ENCODE results near the gene STXBP1. TPM values are rescaled to one million over a fixed set of nuclear protein-coding genes. Genes with fewer than 3 reads are reported as not detected.

Gene STXBP1
- total and polyA plus RNA-seq, 2 of the 4 experiments (the other 2 are of a cell fraction): 15.8 to 22.6 TPM

GRCh38 chr9:127692071-127692470, 80.0 kb downstream of the STXBP1 start:
- Histone ChIP-seq H2BK5ac (ENCODE audit: low read depth, low read length, poor library complexity, severe bottlenecking) (no peak overlapping the region), H3K9ac (ENCODE audit: low read depth, low read length) (no peak overlapping the region), H2BK20ac (ENCODE audit: low read depth, low read length) (no peak overlapping the region), H4K5ac (ENCODE audit: low read depth, low read length) (no peak overlapping the region), H3K14ac (replicated peaks; ENCODE audit: low read depth, low read length) (no peak overlapping the region), H3K27me3 (ENCODE audit: control insufficient read depth, insufficient read depth, low read length) (no peaks in the 10 kb centered on the region), H3K9me3 (ENCODE audit: control insufficient read depth, insufficient read depth, low read length) (no peaks in the 10 kb centered on the region), H3K4me3 (ENCODE audit: insufficient read depth, low read depth, low read length) (no peak overlapping the region), H3K27ac (ENCODE audit: insufficient read depth, low read length) (no peak overlapping the region), H4K20me1 (ENCODE audit: insufficient read depth, low read length) (no peaks in the 10 kb centered on the region), H4K8ac (ENCODE audit: low read depth in 2 of 2, low read length in 2 of 2) (no peak overlapping the region), H3K4ac (ENCODE audit: low read depth, low read length) (no peak overlapping the region), H3K4me1 (ENCODE audit: control insufficient read depth, insufficient read depth, low read length) (no peaks in the 10 kb centered on the region), H2AK9ac (replicated peaks; ENCODE audit: low read depth, low read length, poor library complexity) (no peak overlapping the region), H3K23ac (ENCODE audit: low read depth, low read length) (no peak overlapping the region), H2AFZ (replicated peaks; ENCODE audit: low read length, poor library complexity) (no peak overlapping the region), H2BK15ac (ENCODE audit: low read depth, low read length) (no peak overlapping the region), H2BK120ac (ENCODE audit: low read depth, low read length) (no peak overlapping the region), H3K36me3 (ENCODE audit: control insufficient read depth, insufficient read depth, low read length) (peaks cover 33% of the 10 kb centered on the region), H3K9me1 (ENCODE audit: insufficient read depth, low read length) (peaks cover 6% of the 10 kb centered on the region; the same call in 1 of the 2 replicates), H3K56ac (ENCODE audit: extremely low read depth, insufficient read depth, low read length) (no peak overlapping the region), H4K91ac (ENCODE audit: insufficient read depth, low read depth, low read length) (no peak overlapping the region), H3K79me1 (ENCODE audit: low read depth in 1 of 2, low read length in 2 of 2) (no peaks in the 10 kb centered on the region), H3K18ac (ENCODE audit: low read depth, low read length) (no peak overlapping the region), H2AK5ac (ENCODE audit: low read depth, low read length) (no peak overlapping the region), H3K4me2 (ENCODE audit: low read depth, low read length) (no peak overlapping the region)
- ChIA-PET POLR2A (ENCODE audit: unreplicated experiment) (no interaction called here), CTCF (no interaction called here)
- in situ Hi-C loops (cut with MboI; ENCODE audit: low sequenced_read_pairs): no loop called here
- dilution Hi-C loops (cut with HindIII; ENCODE audit: low sequenced_read_pairs, unreplicated experiment): no loop called here
- ATAC-seq (ENCODE audit: low read depth) (no peak), DNase-seq (no peak)
- no peak for TF ChIP-seq FOS (IDR thresholded peaks at IDR 0.05; ENCODE audit: low read depth, low read length)
- BruUV-seq (replicated peaks): no TSS peak
- WGBS, 2 experiments (ENCODE audit: extremely low coverage in 2 of 2, insufficient read length in 1 of 2): 91% methylated on average over 9 of the region's 20 CpGs; no CpG with 5 or more reads in 1 of the 2 experiments
- intact Hi-C loops (cut with micrococcal nuclease): no loop called here
